Neural cell (in vitro differentiated cells): ENCODE data around the gene CCDC150. TPM values are rescaled to one million over a fixed set of nuclear protein-coding genes. Genes with fewer than 3 reads are reported as not detected.

Experiments used
- H2AFZ ChIP-seq: fragments of 200-600, 300-800 bp; sonication (generic), shearing (Covaris generic); 2 replicates; pipeline ENCODE4 v1.6.0; 2014; ENCODE audit warnings: low read depth, mild to moderate bottlenecking, antibody characterized with exemption, low read length, moderate library complexity
- H3F3A ChIP-seq: fragments of 200-600 bp; shearing (Covaris generic); 2 replicates; pipeline ENCODE4 v1.6.1; 2016; ENCODE audit warnings: mild to moderate bottlenecking, moderate library complexity, mixed read lengths, antibody characterized with exemption, low read length; ENCODE audit not compliant: insufficient read depth, poor library complexity, severe bottlenecking
- H3K27ac ChIP-seq: fragments of 200-600, 300-800 bp; sonication (generic), shearing (Covaris generic); 2 replicates; pipeline ENCODE4 v1.5.1; 2014; ENCODE audit warnings: mild to moderate bottlenecking, low read length, moderate library complexity
- H3K27me3 ChIP-seq: fragments of 300-800, 200-600 bp; sonication (generic), shearing (Covaris generic); 2 replicates; pipeline ENCODE4 v1.6.0; 2014; ENCODE audit warnings: mild to moderate bottlenecking, low read depth, low read length, moderate library complexity; ENCODE audit not compliant: insufficient read depth
- H3K36me3 ChIP-seq: fragments of 300-800, 200-600 bp; sonication (generic), shearing (Covaris generic); 2 replicates; pipeline ENCODE4 v1.5.1; 2014; ENCODE audit warnings: mild to moderate bottlenecking, antibody characterized with exemption, low read length, moderate library complexity; ENCODE audit not compliant: insufficient read depth
- H3K4me2 ChIP-seq: fragments of 300-800, 200-600 bp; sonication (generic), shearing (Covaris generic); 2 replicates; pipeline ENCODE4 v1.6.0; 2014; ENCODE audit warnings: mild to moderate bottlenecking, low read length
- H3K4me3 ChIP-seq: fragments of 300-800, 200-600 bp; sonication (generic), shearing (Covaris generic); 2 replicates; pipeline ENCODE4 v1.5.1; 2014; ENCODE audit warnings: mild to moderate bottlenecking, low read length, moderate library complexity
- H3K79me2 ChIP-seq: fragments of 200-600 bp; shearing (Covaris generic); replicated peaks from 2 replicates; pipeline ENCODE4 v1.6.0; 2014; ENCODE audit warnings: mild to moderate bottlenecking, low read length, moderate library complexity; ENCODE audit not compliant: insufficient read depth
- H3K9ac ChIP-seq: fragments of 300-800, 200-600 bp; sonication (generic), shearing (Covaris generic); 2 replicates; pipeline ENCODE4 v1.6.1; 2016; ENCODE audit warnings: mild to moderate bottlenecking, low read length, mixed read lengths
- H3K9me2 ChIP-seq: fragments of 200-600 bp; shearing (Covaris generic); 2 replicates; pipeline ENCODE4 v1.6.1; 2016; ENCODE audit warnings: mild to moderate bottlenecking, low read length, mixed read lengths; ENCODE audit not compliant: insufficient read depth
- H3K9me3 ChIP-seq: fragments of 200-600, 300-800 bp; sonication (generic), shearing (Covaris generic); 2 replicates; pipeline ENCODE4 v1.6.1; 2016; ENCODE audit warnings: mild to moderate bottlenecking, mixed run types, low read length, moderate library complexity, mixed read lengths
- H4K20me1 ChIP-seq: fragments of 200-600 bp; shearing (Covaris generic); 2 replicates; pipeline ENCODE4 v1.6.1; 2016; ENCODE audit warnings: mild to moderate bottlenecking, mixed run types; ENCODE audit not compliant: insufficient read depth
- EP300 ChIP-seq: fragments of 450-650 bp; conservative IDR thresholded peaks from 2 replicates; pipeline ENCODE4 v1.6.1; 2014; ENCODE audit warnings: antibody characterized with exemption, mild to moderate bottlenecking, moderate library complexity; ENCODE audit not compliant: poor library complexity, severe bottlenecking
- EZH2 ChIP-seq: fragments of 200-600, 300-800 bp; shearing (Covaris generic), sonication (generic); IDR thresholded peaks from 2 replicates; pipeline ENCODE4 v1.6.1; 2014; ENCODE audit warnings: antibody characterized with exemption, low read length, borderline replicate concordance, mild to moderate bottlenecking; ENCODE audit not compliant: insufficient read depth, poor library complexity, severe bottlenecking
- MXI1 ChIP-seq: fragments of 450-650 bp; conservative IDR thresholded peaks from 2 replicates; pipeline ENCODE4 v1.6.1; 2014; ENCODE audit warnings: antibody characterized with exemption, mild to moderate bottlenecking; ENCODE audit not compliant: poor library complexity, severe bottlenecking
- POLR2AphosphoS5 ChIP-seq: IDR thresholded peaks from 2 replicates; pipeline ENCODE4 v1.6.1; 2012
- RAD21 ChIP-seq: fragments of 450-650 bp; conservative IDR thresholded peaks from 2 replicates; pipeline ENCODE4 v1.6.1; 2014; ENCODE audit warnings: antibody characterized with exemption, mild to moderate bottlenecking, moderate library complexity
- SMC3 ChIP-seq: fragments of 450-650 bp; conservative IDR thresholded peaks from 2 replicates; pipeline ENCODE4 v1.6.1; 2014; ENCODE audit warnings: antibody characterized with exemption, mild to moderate bottlenecking, moderate library complexity; ENCODE audit not compliant: poor library complexity
- TAF1 ChIP-seq: IDR thresholded peaks from 2 replicates; pipeline ENCODE4 v1.6.1; 2012; ENCODE audit warnings: low read depth
- polyA plus RNA-seq: library from polyadenylated mRNA; depleted of rRNA; stranded (reverse); fragments of >200 nt; gene quantifications from 2 replicates; pipeline ENCODE4 v1.2.3, GENCODE V29; 2014
- small RNA-seq, 3 experiments: library from RNA; depleted of rRNA; stranded (forward); fragments of <200 nt; gene quantifications; one replicate each; pipeline ENCODE3, GENCODE V24; 2012
- TF ChIP-seq, protein P1 (sequence below): IDR thresholded peaks from 2 replicates; pipeline ENCODE4 v1.6.1; 2012; ENCODE audit warnings: borderline replicate concordance
- TF ChIP-seq, protein P2 (sequence below): fragments of 450-650 bp; IDR thresholded peaks from 2 replicates; pipeline ENCODE4 v1.5.1; 2014; ENCODE audit warnings: antibody characterized with exemption, mild to moderate bottlenecking, moderate library complexity; ENCODE audit not compliant: poor library complexity, severe bottlenecking

The CCDC150 gene
- polyA plus RNA-seq, 1 donor from 2014 or later, result 0.57 TPM

DNA sequence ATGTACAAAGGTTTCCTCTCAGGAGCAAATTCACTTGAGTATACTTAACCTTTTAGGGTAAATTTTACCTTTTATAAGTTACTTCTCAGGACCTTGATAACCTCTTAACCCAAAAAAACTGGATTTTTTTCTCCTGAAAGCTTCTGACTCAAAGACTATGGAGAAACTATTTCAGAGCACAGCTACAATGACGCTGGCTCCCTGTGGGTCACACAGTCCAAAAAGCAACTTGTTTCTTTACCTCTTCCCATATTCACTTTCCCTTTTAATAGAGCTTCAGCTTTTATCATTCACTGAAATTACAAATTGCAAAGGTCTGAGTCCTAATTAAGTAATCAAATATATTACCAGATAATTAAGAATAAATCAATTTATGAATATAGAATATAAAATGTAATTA, 127.6 kb downstream of the CCDC150 start:
- no peaks in the 10 kb centered on the region for H3K79me2 ChIP-seq
- H3K27me3 ChIP-seq, result no peaks in the 10 kb centered on the region
- no peak overlapping the region for H2AFZ ChIP-seq
- no peak overlapping the region for H3K27ac ChIP-seq
- no peaks in the 10 kb centered on the region for H4K20me1 ChIP-seq
- no peaks in the 10 kb centered on the region for H3K9me2 ChIP-seq
- no peak overlapping the region for H3K4me2 ChIP-seq
- no peak overlapping the region for H3K9ac ChIP-seq
- no peaks in the 10 kb centered on the region for H3K36me3 ChIP-seq
- TF ChIP-seq, protein P1, sequence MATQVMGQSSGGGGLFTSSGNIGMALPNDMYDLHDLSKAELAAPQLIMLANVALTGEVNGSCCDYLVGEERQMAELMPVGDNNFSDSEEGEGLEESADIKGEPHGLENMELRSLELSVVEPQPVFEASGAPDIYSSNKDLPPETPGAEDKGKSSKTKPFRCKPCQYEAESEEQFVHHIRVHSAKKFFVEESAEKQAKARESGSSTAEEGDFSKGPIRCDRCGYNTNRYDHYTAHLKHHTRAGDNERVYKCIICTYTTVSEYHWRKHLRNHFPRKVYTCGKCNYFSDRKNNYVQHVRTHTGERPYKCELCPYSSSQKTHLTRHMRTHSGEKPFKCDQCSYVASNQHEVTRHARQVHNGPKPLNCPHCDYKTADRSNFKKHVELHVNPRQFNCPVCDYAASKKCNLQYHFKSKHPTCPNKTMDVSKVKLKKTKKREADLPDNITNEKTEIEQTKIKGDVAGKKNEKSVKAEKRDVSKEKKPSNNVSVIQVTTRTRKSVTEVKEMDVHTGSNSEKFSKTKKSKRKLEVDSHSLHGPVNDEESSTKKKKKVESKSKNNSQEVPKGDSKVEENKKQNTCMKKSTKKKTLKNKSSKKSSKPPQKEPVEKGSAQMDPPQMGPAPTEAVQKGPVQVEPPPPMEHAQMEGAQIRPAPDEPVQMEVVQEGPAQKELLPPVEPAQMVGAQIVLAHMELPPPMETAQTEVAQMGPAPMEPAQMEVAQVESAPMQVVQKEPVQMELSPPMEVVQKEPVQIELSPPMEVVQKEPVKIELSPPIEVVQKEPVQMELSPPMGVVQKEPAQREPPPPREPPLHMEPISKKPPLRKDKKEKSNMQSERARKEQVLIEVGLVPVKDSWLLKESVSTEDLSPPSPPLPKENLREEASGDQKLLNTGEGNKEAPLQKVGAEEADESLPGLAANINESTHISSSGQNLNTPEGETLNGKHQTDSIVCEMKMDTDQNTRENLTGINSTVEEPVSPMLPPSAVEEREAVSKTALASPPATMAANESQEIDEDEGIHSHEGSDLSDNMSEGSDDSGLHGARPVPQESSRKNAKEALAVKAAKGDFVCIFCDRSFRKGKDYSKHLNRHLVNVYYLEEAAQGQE, result no peak
- TF ChIP-seq SMC3 (no peak), POLR2AphosphoS5 (no peak), RAD21 (no peak), EZH2 (no peak), MXI1 (no peak), TAF1 (no peak), EP300 (no peak)
- TF ChIP-seq, protein P2, sequence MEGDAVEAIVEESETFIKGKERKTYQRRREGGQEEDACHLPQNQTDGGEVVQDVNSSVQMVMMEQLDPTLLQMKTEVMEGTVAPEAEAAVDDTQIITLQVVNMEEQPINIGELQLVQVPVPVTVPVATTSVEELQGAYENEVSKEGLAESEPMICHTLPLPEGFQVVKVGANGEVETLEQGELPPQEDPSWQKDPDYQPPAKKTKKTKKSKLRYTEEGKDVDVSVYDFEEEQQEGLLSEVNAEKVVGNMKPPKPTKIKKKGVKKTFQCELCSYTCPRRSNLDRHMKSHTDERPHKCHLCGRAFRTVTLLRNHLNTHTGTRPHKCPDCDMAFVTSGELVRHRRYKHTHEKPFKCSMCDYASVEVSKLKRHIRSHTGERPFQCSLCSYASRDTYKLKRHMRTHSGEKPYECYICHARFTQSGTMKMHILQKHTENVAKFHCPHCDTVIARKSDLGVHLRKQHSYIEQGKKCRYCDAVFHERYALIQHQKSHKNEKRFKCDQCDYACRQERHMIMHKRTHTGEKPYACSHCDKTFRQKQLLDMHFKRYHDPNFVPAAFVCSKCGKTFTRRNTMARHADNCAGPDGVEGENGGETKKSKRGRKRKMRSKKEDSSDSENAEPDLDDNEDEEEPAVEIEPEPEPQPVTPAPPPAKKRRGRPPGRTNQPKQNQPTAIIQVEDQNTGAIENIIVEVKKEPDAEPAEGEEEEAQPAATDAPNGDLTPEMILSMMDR, result no peak
- no peaks in the 10 kb centered on the region for H3K9me3 ChIP-seq
- no peak overlapping the region for H3K4me3 ChIP-seq
- no peaks in the 10 kb centered on the region for H3F3A ChIP-seq

Small RNAs within 50 kb of the gene (small RNA-seq; reads per million reads assigned to genes)
- 0 to 1.3 (median 0) reads per million in 3 experiments for gene RF00424

Other genes starting within 250 kb of the CCDC150 start
- 11.6 and 11.8 TPM in 2 replicates for gene HECW2, start 46.2 kb upstream of the CCDC150 start, polyA plus RNA-seq
- gene GTF3C3, start 160.0 kb downstream of the CCDC150 start, polyA plus RNA-seq, result 54.6 and 57.0 TPM in 2 replicates
- gene C2orf66, start 169.6 kb downstream of the CCDC150 start, polyA plus RNA-seq, result 1.4 and 2.4 TPM in 2 replicates